ENCODE data around the gene DIP2C. TPM values are rescaled to one million over a fixed set of nuclear protein-coding genes. Genes with fewer than 3 reads are reported as not detected.

Gene DIP2C
- total RNA-seq = 10 to 100 TPM in 1 of 2 donors, 1 to 10 TPM in 1; 9.6 to 11.9 TPM

- Histone ChIP-seq H3K4me3 (peak within 1 kb of the TSS; percentile 38 to 67), H3K27ac (peak within 1 kb of the TSS; percentile 58 to 86 (median 77)), H3K27me3 (no peaks in the 10 kb centered on the region), H3K36me3 (replicated peaks in 1 of 2; ENCODE audit: insufficient read depth in 1 of 2, low read depth in 2 of 2) (no peaks in the 10 kb centered on the region), H3K4me1 (peaks cover 19% of the 10 kb centered on the region), H3K9me3 (no peaks in the 10 kb centered on the region)
- TF ChIP-seq POLR2A (IDR thresholded peaks at IDR 0.05) = peak in 2 of 3 donors; percentile 32 to 33
- TF ChIP-seq CTCF (IDR thresholded peaks at IDR 0.05) = no peak
- intact Hi-C loops (cut with DNase I) = loop anchor here (10.0 kb wide), 1 partner anchor 185 kb away; no protein-coding TSS in a partner anchor
- peak; percentile 86 for ATAC-seq
- WGBS, 2 donors = 0 to 1% methylated on average over 2 to 84 of the region's 137 CpGs
- peak; percentile 66 to 83 (median 75) for DNase-seq
Observed at GRCh38 chr10:689452-690371, at the start of gene DIP2C. DIP2C (minus strand) TSS chr10:689668; CDS start chr10:689578, 90 bp downstream.

- no peak overlapping the region for H3K27ac ChIP-seq
- H3K27me3 ChIP-seq = no peaks in the 10 kb centered on the region
- TF ChIP-seq CTCF (IDR thresholded peaks at IDR 0.05) = no peak
- no peak for TF ChIP-seq POLR2A (IDR thresholded peaks at IDR 0.05)
- no peaks in the 10 kb centered on the region for H3K36me3 ChIP-seq (replicated peaks in 1 of 2; ENCODE audit: insufficient read depth in 1 of 2, low read depth in 2 of 2)
- intact Hi-C loops (cut with DNase I) = no loop called here
- ATAC-seq (no peak), DNase-seq (no peak)
- H3K9me3 ChIP-seq = no peaks in the 10 kb centered on the region
- no peak overlapping the region for H3K4me3 ChIP-seq
- WGBS, 2 donors = 54 to 60% methylated on average over 3 of the region's 3 CpGs
- no peaks in the 10 kb centered on the region for H3K4me1 ChIP-seq
Observed at GRCh38 chr10:734481-734880, 45.0 kb upstream of the DIP2C start.

GRCh38 chr10:733086-733485 is 43.6 kb upstream of the DIP2C start:
- WGBS, 2 donors = 70 to 73% methylated on average over 9 of the region's 9 CpGs
- H3K27me3 ChIP-seq = no peaks in the 10 kb centered on the region
- H3K4me3 ChIP-seq = no peak overlapping the region
- TF ChIP-seq CTCF (IDR thresholded peaks at IDR 0.05) (no peak), POLR2A (IDR thresholded peaks at IDR 0.05) (no peak)
- H3K27ac ChIP-seq = no peak overlapping the region
- H3K36me3 ChIP-seq (replicated peaks in 1 of 2; ENCODE audit: insufficient read depth in 1 of 2, low read depth in 2 of 2) = no peaks in the 10 kb centered on the region
- H3K4me1 ChIP-seq = no peaks in the 10 kb centered on the region
- H3K9me3 ChIP-seq = no peaks in the 10 kb centered on the region
- intact Hi-C loops (cut with DNase I) = no loop called here
- DNase-seq = no peak
- ATAC-seq = no peak

- H3K36me3 ChIP-seq (replicated peaks in 1 of 2; ENCODE audit: insufficient read depth in 1 of 2, low read depth in 2 of 2) = no peaks in the 10 kb centered on the region
- H3K27me3 ChIP-seq = no peaks in the 10 kb centered on the region
- TF ChIP-seq POLR2A (IDR thresholded peaks at IDR 0.05) (no peak), CTCF (IDR thresholded peaks at IDR 0.05) (no peak)
- H3K27ac ChIP-seq = no peak overlapping the region
- H3K9me3 ChIP-seq = no peaks in the 10 kb centered on the region
- intact Hi-C loops (cut with DNase I) = no loop called here
- no peak for DNase-seq
- no peak for ATAC-seq
- WGBS, 2 donors = 70 to 72% methylated on average over 7 to 8 of the region's 8 CpGs
- H3K4me1 ChIP-seq = no peaks in the 10 kb centered on the region
- no peak overlapping the region for H3K4me3 ChIP-seq
Observed at GRCh38 chr10:729213-729612, 39.7 kb upstream of the DIP2C start.
